Activated naive CD4-positive, alpha-beta T cell treated with anti-CD3 and anti-CD28 coated beads, Interleukin-2, amount 10 ng/mL, durations not matched to agents 7 days and 5 days (primary cell): Measurements from ENCODE around the gene SF3A1.

ENCODE experiments used
- CTCF ChIA-PET: fragments of 350-600 bp; sonication (Branson Sonifier 250); formaldehyde crosslinking; loops from one replicate; lab custom pipeline; 2021; ENCODE audit warnings: antibody characterized with exemption; lab: Charles Lee
- DNase-seq: peaks from one replicate; pipeline ENCODE4 v3.0.0-alpha.2; 2020
- H3K27ac Mint-ChIP-seq: one replicate; pipeline ENCODE4 v1.8.0; 2021; ENCODE audit warnings: mild to moderate bottlenecking, moderate library complexity, mixed read lengths
- H3K27me3 Mint-ChIP-seq: one replicate; pipeline ENCODE4 v1.8.0; 2021; ENCODE audit warnings: mild to moderate bottlenecking, mixed read lengths
- H3K36me3 Mint-ChIP-seq: one replicate; pipeline ENCODE4 v1.8.0; 2021; ENCODE audit warnings: mixed read lengths
- H3K4me1 Mint-ChIP-seq: one replicate; pipeline ENCODE4 v1.8.0; 2021; ENCODE audit warnings: mixed read lengths
- H3K4me3 Mint-ChIP-seq: one replicate; pipeline ENCODE4 v1.8.0; 2021; ENCODE audit warnings: mild to moderate bottlenecking, moderate library complexity, mixed read lengths
- H3K9me3 Mint-ChIP-seq: one replicate; pipeline ENCODE4 v1.8.0; 2021; ENCODE audit warnings: mixed read lengths

SF3A1 gene

GRCh38 chr22:30318799-30319419 is 37.8 kb downstream of the SF3A1 start:
- peaks cover 78% of the 10 kb centered on the region for H3K36me3 Mint-ChIP-seq
- H3K27me3 Mint-ChIP-seq = no peaks in the 10 kb centered on the region
- peaks cover 91% of the 10 kb centered on the region for H3K4me1 Mint-ChIP-seq
- peak overlapping the region; percentile 2 for H3K27ac Mint-ChIP-seq
- CTCF ChIA-PET = interaction anchor here (1.3 kb wide), 1 partner anchor 31 kb away, joined by 4 read pairs; no protein-coding TSS in a partner anchor
- no peak for DNase-seq
- H3K9me3 Mint-ChIP-seq = peaks cover under 1% of the 10 kb centered on the region
- no peak overlapping the region for H3K4me3 Mint-ChIP-seq

GRCh38 chr22:30317778-30318177 is 38.9 kb downstream of the SF3A1 start:
- H3K27me3 Mint-ChIP-seq = no peaks in the 10 kb centered on the region

GRCh38 chr22:30315962-30316576 is 40.6 kb downstream of the SF3A1 start:
- peak overlapping the region; percentile 53 for H3K27ac Mint-ChIP-seq
- no peaks in the 10 kb centered on the region for H3K27me3 Mint-ChIP-seq
- no peaks in the 10 kb centered on the region for H3K9me3 Mint-ChIP-seq
- CTCF ChIA-PET = interaction anchor here (2.2 kb wide), 1 partner anchor 28 kb away, joined by 5 read pairs; no protein-coding TSS in a partner anchor
- no peak for DNase-seq
- no peak overlapping the region for H3K4me3 Mint-ChIP-seq
- H3K36me3 Mint-ChIP-seq = peaks cover 80% of the 10 kb centered on the region
- peaks cover 95% of the 10 kb centered on the region for H3K4me1 Mint-ChIP-seq

More at GRCh38 chr22:30317778-30318177, 38.9 kb downstream of the SF3A1 start:
- DNase-seq = no peak
- CTCF ChIA-PET = interaction anchor here (0.7 kb wide), 1 partner anchor 28 kb away, joined by 3 read pairs; the partner anchor contains the start of gene CASTOR1
- no peak overlapping the region for H3K4me3 Mint-ChIP-seq
- peaks cover 76% of the 10 kb centered on the region for H3K36me3 Mint-ChIP-seq
- no peak overlapping the region for H3K27ac Mint-ChIP-seq
- no peaks in the 10 kb centered on the region for H3K9me3 Mint-ChIP-seq
- H3K4me1 Mint-ChIP-seq = peaks cover 90% of the 10 kb centered on the region

GRCh38 chr22:30314915-30315314 is 41.8 kb downstream of the SF3A1 start:
- no peak for DNase-seq

GRCh38 chr22:30313527-30314363 is 42.9 kb downstream of the SF3A1 start:
- no peak overlapping the region for H3K4me3 Mint-ChIP-seq
- peaks cover 96% of the 10 kb centered on the region for H3K4me1 Mint-ChIP-seq
- no peaks in the 10 kb centered on the region for H3K27me3 Mint-ChIP-seq
- H3K27ac Mint-ChIP-seq = peak overlapping the region; percentile 39
- CTCF ChIA-PET = interaction anchor here (0.7 to 1.6 kb wide), 3 partner anchors 23 to 26 kb away, joined by 3 to 5 read pairs (median 5); partner anchors contain the start of gene CASTOR1
- peaks cover 69% of the 10 kb centered on the region for H3K36me3 Mint-ChIP-seq
- H3K9me3 Mint-ChIP-seq = no peaks in the 10 kb centered on the region
- DNase-seq = no peak

More at GRCh38 chr22:30314915-30315314, 41.8 kb downstream of the SF3A1 start:
- Mint-ChIP-seq H3K27me3 (no peaks in the 10 kb centered on the region), H3K9me3 (no peaks in the 10 kb centered on the region), H3K36me3 (peaks cover 77% of the 10 kb centered on the region), H3K27ac (peak overlapping the region; percentile 60), H3K4me1 (peaks cover 96% of the 10 kb centered on the region), H3K4me3 (no peak overlapping the region)
- CTCF ChIA-PET = interaction anchor here (1.3 to 2.2 kb wide), 4 partner anchors 9 to 27 kb away, joined by 3 to 5 read pairs (median 4); no protein-coding TSS in a partner anchor

GRCh38 chr22:30312053-30312452 is 44.6 kb downstream of the SF3A1 start:
- no peak overlapping the region for H3K4me3 Mint-ChIP-seq
- no peaks in the 10 kb centered on the region for H3K9me3 Mint-ChIP-seq
- CTCF ChIA-PET = no interaction called here

GRCh38 chr22:30310881-30311771 is 45.6 kb downstream of the SF3A1 start:
- Mint-ChIP-seq H3K27ac (peak overlapping the region; percentile 53), H3K4me1 (peaks cover 97% of the 10 kb centered on the region), H3K27me3 (no peaks in the 10 kb centered on the region), H3K4me3 (no peak overlapping the region), H3K9me3 (no peaks in the 10 kb centered on the region), H3K36me3 (peaks cover 62% of the 10 kb centered on the region)
- no peak for DNase-seq
- CTCF ChIA-PET = interaction anchor here (2.0 kb wide), 1 partner anchor 23 kb away, joined by 14 read pairs; no protein-coding TSS in a partner anchor

More at GRCh38 chr22:30312053-30312452, 44.6 kb downstream of the SF3A1 start:
- peak overlapping the region; percentile 6 for H3K27ac Mint-ChIP-seq
- H3K36me3 Mint-ChIP-seq = peaks cover 67% of the 10 kb centered on the region
- no peak for DNase-seq
- H3K27me3 Mint-ChIP-seq = no peaks in the 10 kb centered on the region
- peaks cover 96% of the 10 kb centered on the region for H3K4me1 Mint-ChIP-seq

GRCh38 chr22:30309951-30310741 is 46.5 kb downstream of the SF3A1 start:
- peaks cover 53% of the 10 kb centered on the region for H3K36me3 Mint-ChIP-seq
- H3K27me3 Mint-ChIP-seq = no peaks in the 10 kb centered on the region
- CTCF ChIA-PET = interaction anchor here (1.0 to 2.0 kb wide), 4 partner anchors 12 to 80 kb away, joined by 3 to 14 read pairs (median 4); no protein-coding TSS in a partner anchor
- peaks cover 97% of the 10 kb centered on the region for H3K4me1 Mint-ChIP-seq
- no peaks in the 10 kb centered on the region for H3K9me3 Mint-ChIP-seq
- peak overlapping the region; percentile 53 for H3K27ac Mint-ChIP-seq
- DNase-seq = peak; percentile 55
- H3K4me3 Mint-ChIP-seq = peak overlapping the region; percentile 23

GRCh38 chr22:30308518-30309230 is 48.0 kb downstream of the SF3A1 start:
- CTCF ChIA-PET = interaction anchor here (1.0 to 6.7 kb wide), 3 partner anchors 19 to 82 kb away, joined by 3 to 57 read pairs (median 4); partner anchors contain the start of gene CASTOR1
- Mint-ChIP-seq H3K27ac (peak overlapping the region; percentile 96), H3K9me3 (no peaks in the 10 kb centered on the region), H3K4me1 (peaks cover 97% of the 10 kb centered on the region), H3K36me3 (peaks cover 52% of the 10 kb centered on the region), H3K4me3 (no peak overlapping the region), H3K27me3 (no peaks in the 10 kb centered on the region)
- DNase-seq = peak; percentile 32

- H3K4me1 Mint-ChIP-seq = peaks cover 99% of the 10 kb centered on the region
- H3K27ac Mint-ChIP-seq = peak overlapping the region; percentile 96
- no peaks in the 10 kb centered on the region for H3K9me3 Mint-ChIP-seq
- H3K27me3 Mint-ChIP-seq = no peaks in the 10 kb centered on the region
- CTCF ChIA-PET = interaction anchor here (6.7 kb wide), 1 partner anchor 18 kb away, joined by 57 read pairs; the partner anchor contains the start of gene CASTOR1
- DNase-seq = no peak
- H3K36me3 Mint-ChIP-seq = peaks cover 56% of the 10 kb centered on the region
- H3K4me3 Mint-ChIP-seq = no peak overlapping the region
These were observed 48.6 kb downstream of the SF3A1 start for GRCh38 chr22:30308093-30308492.

- Mint-ChIP-seq H3K4me3 (peak overlapping the region; percentile 79), H3K27me3 (no peaks in the 10 kb centered on the region), H3K27ac (peak overlapping the region; percentile 96), H3K4me1 (peaks cover 99% of the 10 kb centered on the region), H3K9me3 (no peaks in the 10 kb centered on the region), H3K36me3 (peaks cover 54% of the 10 kb centered on the region)
- peak; percentile 36 for DNase-seq
- CTCF ChIA-PET = interaction anchor here (1.0 to 6.7 kb wide), 3 partner anchors 17 to 49 kb away, joined by 3 to 57 read pairs (median 4); partner anchors contain the start of genes CASTOR1 and SF3A1
These were observed 49.6 kb downstream of the SF3A1 start for GRCh38 chr22:30307041-30307574.
